GM19025 (cell line): ENCODE results near the gene HAND2.

Experiments used
- ATAC-seq: cut with Tn5 transposase; IDR thresholded peaks from one replicate; pipeline ENCODE4 v1.9.1; 2021; ENCODE audit warnings: mild to moderate bottlenecking, low read depth, moderate library complexity; ENCODE audit not compliant: unreplicated experiment

Gene HAND2

GRCh38 chr4:173522160-173522950, 7.7 kb downstream of the HAND2 start:
- ATAC-seq, result no peak

GRCh38 chr4:173521467-173522159, 8.4 kb downstream of the HAND2 start:
- no peak for ATAC-seq

GRCh38 chr4:173520921-173521466, 9.0 kb downstream of the HAND2 start:
- ATAC-seq, result no peak

- ATAC-seq, result no peak
Observed at GRCh38 chr4:173519111-173520101, 10.6 kb downstream of the HAND2 start.

- ATAC-seq, result no peak
Observed at GRCh38 chr4:173518425-173519102, 11.5 kb downstream of the HAND2 start.

GRCh38 chr4:173517781-173518424, 12.1 kb downstream of the HAND2 start:
- ATAC-seq, result no peak

- ATAC-seq, result no peak
Observed at GRCh38 chr4:173516621-173517524, 13.2 kb downstream of the HAND2 start.

GRCh38 chr4:173515458-173515857, 14.6 kb downstream of the HAND2 start:
- no peak for ATAC-seq

- no peak for ATAC-seq
Observed at GRCh38 chr4:173514641-173515217, 15.3 kb downstream of the HAND2 start.

GRCh38 chr4:173513651-173514050, 16.4 kb downstream of the HAND2 start:
- ATAC-seq, result no peak

- no peak for ATAC-seq
Observed at GRCh38 chr4:173511787-173512361, 18.2 kb downstream of the HAND2 start.

- peak; percentile 41 for ATAC-seq
Observed at GRCh38 chr4:173509036-173510001, 20.7 kb downstream of the HAND2 start.

GRCh38 chr4:173508386-173509035, 21.5 kb downstream of the HAND2 start:
- no peak for ATAC-seq

- no peak for ATAC-seq
Observed at GRCh38 chr4:173507471-173508385, 22.3 kb downstream of the HAND2 start.

- peak; percentile 4 for ATAC-seq
Observed at GRCh38 chr4:173506597-173507211, 23.3 kb downstream of the HAND2 start.
